ENCODE data around the gene SHH.

GRCh38 chr7:155805826-155806095 lies 6.5 kb downstream of the SHH start:
- no peak for TF ChIP-seq POLR2AphosphoS5 (IDR thresholded peaks at IDR 0.05)
- no peak for TF ChIP-seq CTCF (IDR thresholded peaks at IDR 0.05)
- TF ChIP-seq EP300 (IDR thresholded peaks at IDR 0.05) = no peak
